ENCODE data around the gene SEMA6D.

The SEMA6D gene, protein sequence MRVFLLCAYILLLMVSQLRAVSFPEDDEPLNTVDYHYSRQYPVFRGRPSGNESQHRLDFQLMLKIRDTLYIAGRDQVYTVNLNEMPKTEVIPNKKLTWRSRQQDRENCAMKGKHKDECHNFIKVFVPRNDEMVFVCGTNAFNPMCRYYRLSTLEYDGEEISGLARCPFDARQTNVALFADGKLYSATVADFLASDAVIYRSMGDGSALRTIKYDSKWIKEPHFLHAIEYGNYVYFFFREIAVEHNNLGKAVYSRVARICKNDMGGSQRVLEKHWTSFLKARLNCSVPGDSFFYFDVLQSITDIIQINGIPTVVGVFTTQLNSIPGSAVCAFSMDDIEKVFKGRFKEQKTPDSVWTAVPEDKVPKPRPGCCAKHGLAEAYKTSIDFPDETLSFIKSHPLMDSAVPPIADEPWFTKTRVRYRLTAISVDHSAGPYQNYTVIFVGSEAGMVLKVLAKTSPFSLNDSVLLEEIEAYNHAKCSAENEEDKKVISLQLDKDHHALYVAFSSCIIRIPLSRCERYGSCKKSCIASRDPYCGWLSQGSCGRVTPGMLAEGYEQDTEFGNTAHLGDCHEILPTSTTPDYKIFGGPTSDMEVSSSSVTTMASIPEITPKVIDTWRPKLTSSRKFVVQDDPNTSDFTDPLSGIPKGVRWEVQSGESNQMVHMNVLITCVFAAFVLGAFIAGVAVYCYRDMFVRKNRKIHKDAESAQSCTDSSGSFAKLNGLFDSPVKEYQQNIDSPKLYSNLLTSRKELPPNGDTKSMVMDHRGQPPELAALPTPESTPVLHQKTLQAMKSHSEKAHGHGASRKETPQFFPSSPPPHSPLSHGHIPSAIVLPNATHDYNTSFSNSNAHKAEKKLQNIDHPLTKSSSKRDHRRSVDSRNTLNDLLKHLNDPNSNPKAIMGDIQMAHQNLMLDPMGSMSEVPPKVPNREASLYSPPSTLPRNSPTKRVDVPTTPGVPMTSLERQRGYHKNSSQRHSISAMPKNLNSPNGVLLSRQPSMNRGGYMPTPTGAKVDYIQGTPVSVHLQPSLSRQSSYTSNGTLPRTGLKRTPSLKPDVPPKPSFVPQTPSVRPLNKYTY

DNA sequence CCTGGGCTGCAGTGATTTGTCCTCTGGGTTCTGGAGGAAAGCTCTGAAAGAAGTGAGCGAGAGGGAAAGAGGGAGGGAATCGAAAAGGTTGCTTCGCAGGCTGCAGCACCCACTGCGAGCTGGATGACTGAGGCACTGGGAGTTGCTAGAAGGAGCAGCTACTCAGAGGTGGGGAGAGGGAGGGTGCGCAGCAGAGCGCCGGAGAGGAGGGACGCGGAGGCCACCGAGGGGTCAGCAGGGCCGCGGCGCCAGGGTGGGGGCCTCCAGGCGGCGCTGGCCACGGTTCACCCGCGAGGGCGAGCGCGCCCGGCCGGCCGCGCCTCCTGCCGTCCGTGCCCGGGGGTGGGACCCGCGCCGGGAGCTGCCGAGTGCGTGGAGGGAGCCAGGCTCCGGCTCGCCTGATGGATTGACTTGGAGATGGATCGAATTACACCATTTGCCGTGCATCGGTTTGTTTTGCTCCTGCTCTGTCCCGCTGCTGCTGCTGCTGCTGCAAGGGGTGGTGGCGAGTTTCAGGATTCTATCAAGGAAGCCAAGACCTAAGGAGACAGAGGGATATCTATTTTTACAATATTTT lies at the start of gene SEMA6D:
TSS of gene SEMA6D (plus strand) at position 470 of the 577 bp plus-strand sequence. CDS start 42,294 bp downstream, outside the sequence.
- Histone ChIP-seq H3K36me3 (no peaks in the 10 kb centered on the region), H3K4me3 (ENCODE audit: low read depth in 1 of 2, low read length in 1 of 2) (no peak within 1 kb of the TSS), H3K9me3 (no peaks in the 10 kb centered on the region), H3K27ac (no peak within 1 kb of the TSS), H3K4me1 (ENCODE audit: control insufficient read depth in 1 of 2, insufficient read depth in 1 of 2, low read depth in 1 of 2, low read length in 1 of 2) (no peaks in the 10 kb centered on the region), H3K27me3 (peaks cover 96% of the 10 kb centered on the region)
- TF ChIP-seq, protein P1, sequence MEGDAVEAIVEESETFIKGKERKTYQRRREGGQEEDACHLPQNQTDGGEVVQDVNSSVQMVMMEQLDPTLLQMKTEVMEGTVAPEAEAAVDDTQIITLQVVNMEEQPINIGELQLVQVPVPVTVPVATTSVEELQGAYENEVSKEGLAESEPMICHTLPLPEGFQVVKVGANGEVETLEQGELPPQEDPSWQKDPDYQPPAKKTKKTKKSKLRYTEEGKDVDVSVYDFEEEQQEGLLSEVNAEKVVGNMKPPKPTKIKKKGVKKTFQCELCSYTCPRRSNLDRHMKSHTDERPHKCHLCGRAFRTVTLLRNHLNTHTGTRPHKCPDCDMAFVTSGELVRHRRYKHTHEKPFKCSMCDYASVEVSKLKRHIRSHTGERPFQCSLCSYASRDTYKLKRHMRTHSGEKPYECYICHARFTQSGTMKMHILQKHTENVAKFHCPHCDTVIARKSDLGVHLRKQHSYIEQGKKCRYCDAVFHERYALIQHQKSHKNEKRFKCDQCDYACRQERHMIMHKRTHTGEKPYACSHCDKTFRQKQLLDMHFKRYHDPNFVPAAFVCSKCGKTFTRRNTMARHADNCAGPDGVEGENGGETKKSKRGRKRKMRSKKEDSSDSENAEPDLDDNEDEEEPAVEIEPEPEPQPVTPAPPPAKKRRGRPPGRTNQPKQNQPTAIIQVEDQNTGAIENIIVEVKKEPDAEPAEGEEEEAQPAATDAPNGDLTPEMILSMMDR (IDR thresholded peaks at IDR 0.05), result no peak

DNA sequence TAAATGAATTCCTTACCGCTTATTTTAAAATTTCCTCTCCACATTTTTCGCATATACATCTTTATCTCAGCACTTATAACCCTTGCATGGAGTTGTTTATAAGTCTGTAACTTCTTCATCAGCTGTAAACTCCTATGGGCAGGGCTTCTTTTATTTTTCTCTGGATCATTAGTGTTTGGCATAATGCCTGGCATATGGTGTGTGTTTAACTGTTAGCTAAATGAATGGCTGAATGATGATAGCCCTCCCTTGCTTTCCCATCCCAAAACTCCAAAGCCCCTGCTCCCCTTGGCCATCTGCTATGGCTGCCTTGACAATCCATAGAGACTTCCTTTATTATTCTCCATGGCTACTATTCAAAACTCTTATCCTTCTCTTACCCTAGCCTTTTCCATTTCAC lies 48.1 kb upstream of the SEMA6D start:
- TF ChIP-seq, protein P1 (IDR thresholded peaks at IDR 0.05), result no peak
- Histone ChIP-seq H3K27me3 (no peaks in the 10 kb centered on the region), H3K4me1 (ENCODE audit: control insufficient read depth in 1 of 2, insufficient read depth in 1 of 2, low read depth in 1 of 2, low read length in 1 of 2) (peaks cover 0 to 6% of the 10 kb centered on the region in 2 experiments), H3K9me3 (no peaks in the 10 kb centered on the region), H3K4me3 (ENCODE audit: low read depth in 1 of 2, low read length in 1 of 2) (no peak overlapping the region), H3K36me3 (no peaks in the 10 kb centered on the region), H3K27ac (no peak overlapping the region)

DNA sequence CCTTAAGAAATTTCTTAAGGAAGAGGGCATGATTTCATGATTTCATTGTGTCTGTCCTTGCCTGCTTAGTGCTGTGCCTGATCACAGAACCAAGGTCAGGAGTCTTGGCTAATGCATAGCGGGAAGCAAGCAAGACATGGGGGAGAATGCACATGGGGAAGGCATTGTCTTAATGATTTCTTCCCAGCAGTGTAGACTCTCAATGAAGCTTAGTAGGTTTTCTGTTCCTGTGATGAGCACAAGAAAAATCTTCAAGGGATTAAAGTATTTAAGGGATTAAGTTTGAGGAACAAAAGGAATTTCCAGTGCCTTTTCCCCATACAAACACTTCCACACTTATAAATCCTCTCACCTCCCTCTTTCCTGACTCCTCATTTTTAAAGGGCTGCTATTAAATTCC lies 46.9 kb upstream of the SEMA6D start:
- no peak overlapping the region for H3K27ac ChIP-seq
- no peaks in the 10 kb centered on the region for H3K9me3 ChIP-seq
- no peaks in the 10 kb centered on the region for H3K36me3 ChIP-seq
- no peak overlapping the region for H3K4me3 ChIP-seq (ENCODE audit: low read depth in 1 of 2, low read length in 1 of 2)
- H3K27me3 ChIP-seq, result no peaks in the 10 kb centered on the region
- TF ChIP-seq, protein P1 (IDR thresholded peaks at IDR 0.05), result no peak
- H3K4me1 ChIP-seq (ENCODE audit: control insufficient read depth in 1 of 2, insufficient read depth in 1 of 2, low read depth in 1 of 2, low read length in 1 of 2), result peaks cover 0 to 6% of the 10 kb centered on the region in 2 experiments

DNA sequence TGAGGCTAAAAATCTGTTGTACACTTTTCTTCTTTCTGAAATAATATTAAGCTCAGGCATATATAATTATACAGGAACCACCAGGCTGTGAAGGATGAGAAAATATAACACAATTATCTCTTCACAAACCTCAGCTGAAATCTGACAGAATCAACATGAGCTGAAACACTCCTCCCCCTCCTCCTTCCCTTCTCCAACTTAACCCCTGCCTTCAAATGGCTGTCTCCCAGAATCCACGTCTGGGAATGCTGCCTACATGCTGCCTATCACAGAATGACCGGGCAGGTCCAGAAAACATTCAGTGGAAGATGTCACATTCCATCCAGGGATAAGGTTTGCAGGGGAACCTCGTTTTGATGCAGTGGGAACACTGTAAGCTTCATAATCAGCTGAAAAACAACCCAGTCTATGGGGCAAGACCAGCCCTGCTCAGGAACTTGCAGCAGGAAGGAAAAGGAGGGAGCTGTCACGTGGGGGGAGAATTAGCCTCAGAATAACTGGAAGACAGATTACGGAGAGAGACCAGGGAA lies 44.0 kb upstream of the SEMA6D start:
- no peak overlapping the region for H3K27ac ChIP-seq
- peaks cover 0 to 6% of the 10 kb centered on the region in 2 experiments for H3K4me1 ChIP-seq (ENCODE audit: control insufficient read depth in 1 of 2, insufficient read depth in 1 of 2, low read depth in 1 of 2, low read length in 1 of 2)
- no peaks in the 10 kb centered on the region for H3K9me3 ChIP-seq
- no peaks in the 10 kb centered on the region for H3K36me3 ChIP-seq
- TF ChIP-seq, protein P1 (IDR thresholded peaks at IDR 0.05), result no peak
- H3K4me3 ChIP-seq (ENCODE audit: low read depth in 1 of 2, low read length in 1 of 2), result no peak overlapping the region
- H3K27me3 ChIP-seq, result no peaks in the 10 kb centered on the region

Data from neutrophil (primary cell).